Measurements from ENCODE around the gene TMEM250.

GRCh38 chr9:136145580-136145979, 26.9 kb upstream of the TMEM250 start:
- no peak for TF ChIP-seq CTCF (IDR thresholded peaks at IDR 0.05)
- no peak for TF ChIP-seq POLR2AphosphoS5 (IDR thresholded peaks at IDR 0.05; ENCODE audit: low read depth, low read length)
- TF ChIP-seq REST (IDR thresholded peaks at IDR 0.05; ENCODE audit: insufficient read depth in 1 of 2, low read depth in 2 of 2, low read length in 1 of 2) = no peak
- TF ChIP-seq SIN3A (IDR thresholded peaks at IDR 0.05; ENCODE audit: borderline replicate concordance, insufficient read depth, low read depth, low read length) = no peak

Data from Panc1 (cell line).